H1 (cell line): Measurements from ENCODE around the gene PCSK9. TPM values are rescaled to one million over a fixed set of nuclear protein-coding genes. Genes with fewer than 3 reads are reported as not detected.

ENCODE experiments used
- CTCF ChIA-PET: fragments of 300-600 bp; sonication (Branson Sonifier 250); formaldehyde crosslinking; loops from one replicate; lab custom pipeline; 2021; ENCODE audit not compliant: partially characterized antibody; lab: Charles Lee
- POLR2A ChIA-PET: fragments of 300-600 bp; sonication (Branson Sonifier 250); formaldehyde crosslinking; loops from one replicate; lab custom pipeline; 2021; ENCODE audit warnings: inconsistent platforms; ENCODE audit not compliant: partially characterized antibody; lab: Charles Lee
- DNase-seq, 2 experiments: peaks; one replicate each; pipeline versions ENCODE4 v3.0.0 to v3.0.0-alpha.2; 2010 to 2022; ENCODE audit warnings: low spot score in 2 of 2, low read depth in 1 of 2, mixed read lengths in 1 of 2
- FAIRE-seq: peaks from 2 replicates; lab custom pipeline; 2011; peaks lifted over from hg19 to GRCh38; lab: Jason Lieb, UNC
- H2AFZ ChIP-seq: 2 replicates; pipeline ENCODE4 v1.8.1; 2012; ENCODE audit warnings: low read length, inconsistent platforms
- H2AK5ac ChIP-seq: 2 replicates; pipeline ENCODE4 v1.6.1; 2013; ENCODE audit warnings: low read depth, low read length
- H2BK120ac ChIP-seq: replicated peaks from 2 replicates; pipeline ENCODE3; 2013; ENCODE audit warnings: low read depth, low read length, inconsistent platforms
- H2BK12ac ChIP-seq: 2 replicates; pipeline ENCODE4 v1.6.1; 2013; ENCODE audit warnings: low read depth, low read length
- H2BK15ac ChIP-seq: 2 replicates; pipeline ENCODE4 v1.6.1; 2013; ENCODE audit warnings: low read length
- H2BK20ac ChIP-seq: 2 replicates; pipeline ENCODE4 v1.6.1; 2013; ENCODE audit warnings: low read length
- H2BK5ac ChIP-seq: 2 replicates; pipeline ENCODE4 v1.6.1; 2013; ENCODE audit warnings: low read depth, low read length
- H3K14ac ChIP-seq: 2 replicates; pipeline ENCODE4 v1.6.1; 2013; ENCODE audit warnings: inconsistent platforms; ENCODE audit not compliant: insufficient read length
- H3K18ac ChIP-seq: 2 replicates; pipeline ENCODE4 v1.6.1; 2013; ENCODE audit warnings: low read length; ENCODE audit errors: extremely low read depth
- H3K23ac ChIP-seq: 2 replicates; pipeline ENCODE4 v1.6.1; 2013; ENCODE audit warnings: inconsistent platforms; ENCODE audit not compliant: insufficient read length
- H3K23me2 ChIP-seq: 2 replicates; pipeline ENCODE4 v1.6.1; 2013; ENCODE audit warnings: low read depth, low read length
- H3K27ac ChIP-seq: 2 replicates; pipeline ENCODE4 v1.6.1; 2011; ENCODE audit warnings: low read depth, low read length, inconsistent platforms
- H3K27me3 ChIP-seq, 4 experiments: replicated peaks in 1 of 4; 1 replicate in 1 of 4; 2 replicates in 3 of 4; pipeline versions ENCODE4 v1.6.1 to v1.8.1; 2011 to 2013; ENCODE audit warnings: low read length in 3 of 4, mild to moderate bottlenecking in 3 of 4, inconsistent platforms in 2 of 4, mixed read lengths in 2 of 4, moderate library complexity in 1 of 4; ENCODE audit not compliant: control insufficient read depth in 3 of 4, insufficient read depth in 3 of 4; ENCODE audit errors: extremely low read depth in 1 of 4
- H3K36me3 ChIP-seq, 4 experiments: 2 replicates each; pipeline versions ENCODE4 v1.6.1 to v1.8.1; 2011 to 2013; ENCODE audit warnings: mild to moderate bottlenecking in 4 of 4, low read length in 3 of 4, moderate library complexity in 2 of 4, control low read depth in 1 of 4, inconsistent platforms in 1 of 4; ENCODE audit not compliant: insufficient read depth in 4 of 4, control insufficient read depth in 2 of 4
- H3K4ac ChIP-seq: replicated peaks from 2 replicates; pipeline ENCODE3; 2013; ENCODE audit warnings: low read length, low read depth, mixed read lengths, inconsistent platforms; ENCODE audit not compliant: insufficient read length
- H3K4me1 ChIP-seq, 4 experiments: replicated peaks in 1 of 4; 1 replicate in 1 of 4; 2 replicates in 3 of 4; pipeline versions ENCODE4 v1.6.1 to v1.8.1; 2011 to 2013; ENCODE audit warnings: low read length in 3 of 4, inconsistent platforms in 2 of 4, mixed read lengths in 1 of 4; ENCODE audit not compliant: insufficient read depth in 4 of 4, control insufficient read depth in 3 of 4
- H3K4me2 ChIP-seq, 2 experiments: 2 replicates each; pipeline versions ENCODE4 v1.6.1 to v1.8.1; 2011 to 2013; ENCODE audit warnings: low read depth in 2 of 2, low read length in 2 of 2, control low read depth in 1 of 2, inconsistent platforms in 1 of 2, mild to moderate bottlenecking in 1 of 2; ENCODE audit not compliant: insufficient read depth in 1 of 2
- H3K4me3 ChIP-seq, 4 experiments: fragments of 200-600, 300-600 bp in 1 of 4; sonication (generic), shearing (Covaris generic), sonication (Bioruptor Twin) in 1 of 4; 2 replicates each; pipeline versions ENCODE4 v1.5.1 to v1.8.1; 2011 to 2016; ENCODE audit warnings: low read length in 4 of 4, low read depth in 3 of 4, control low read depth in 2 of 4, inconsistent platforms in 2 of 4, mild to moderate bottlenecking in 2 of 4, mixed read lengths in 1 of 4, moderate library complexity in 1 of 4; ENCODE audit not compliant: insufficient read depth in 2 of 4; ENCODE audit errors: extremely low read depth in 1 of 4
- H3K56ac ChIP-seq: replicated peaks from 2 replicates; pipeline ENCODE3; 2013; ENCODE audit warnings: low read depth, mild to moderate bottlenecking, mixed read lengths, low read length, inconsistent platforms; ENCODE audit not compliant: insufficient read length
- H3K79me1 ChIP-seq: 2 replicates; pipeline ENCODE4 v1.6.1; 2013; ENCODE audit warnings: low read depth, low read length, control low read depth
- H3K79me2 ChIP-seq, 2 experiments: 2 replicates each; pipeline versions ENCODE4 v1.6.1 to v1.8.1; 2012 to 2013; ENCODE audit warnings: low read length in 2 of 2, mild to moderate bottlenecking in 2 of 2, inconsistent platforms in 1 of 2; ENCODE audit not compliant: insufficient read depth in 2 of 2, control insufficient read depth in 1 of 2
- H3K9ac ChIP-seq, 4 experiments: replicated peaks in 1 of 4; 1 replicate in 1 of 4; 2 replicates in 3 of 4; pipeline versions ENCODE4 v1.6.1 to v1.8.1; 2011 to 2013; ENCODE audit warnings: low read depth in 3 of 4, low read length in 3 of 4, control low read depth in 2 of 4, mild to moderate bottlenecking in 2 of 4, moderate library complexity in 2 of 4, inconsistent platforms in 1 of 4; ENCODE audit errors: extremely low read depth in 1 of 4
- H3K9me3 ChIP-seq, 2 experiments: 2 replicates each; pipeline versions ENCODE4 v1.6.1 to v1.8.1; 2012 to 2013; ENCODE audit warnings: mild to moderate bottlenecking in 2 of 2, moderate library complexity in 2 of 2, control low read depth in 1 of 2, inconsistent platforms in 1 of 2, low read depth in 1 of 2, low read length in 1 of 2, mixed read lengths in 1 of 2; ENCODE audit not compliant: insufficient read depth in 2 of 2
- H4K20me1 ChIP-seq, 2 experiments: replicated peaks in 1 of 2; 2 replicates each; pipeline versions ENCODE3 to v1.8.1; 2011 to 2013; ENCODE audit warnings: inconsistent platforms in 2 of 2, low read length in 2 of 2, mild to moderate bottlenecking in 1 of 2; ENCODE audit not compliant: insufficient read depth in 2 of 2, control insufficient read depth in 1 of 2
- H4K5ac ChIP-seq: 2 replicates; pipeline ENCODE4 v1.6.1; 2013; ENCODE audit warnings: low read length, low read depth, mixed read lengths, inconsistent platforms; ENCODE audit not compliant: insufficient read length
- H4K8ac ChIP-seq: 2 replicates; pipeline ENCODE4 v1.8.0; 2013; ENCODE audit warnings: mild to moderate bottlenecking, moderate library complexity, low read length, inconsistent platforms; ENCODE audit not compliant: insufficient read depth; ENCODE audit errors: extremely low read depth
- H4K91ac ChIP-seq: replicated peaks from 2 replicates; pipeline ENCODE3; 2013; ENCODE audit warnings: low read length, mixed read lengths, inconsistent platforms; ENCODE audit not compliant: insufficient read length
- POLR2A ChIP-seq, 2 experiments: IDR thresholded peaks; 1 replicate in 1 of 2; 2 replicates in 1 of 2; pipeline ENCODE4 v1.6.1; 2011; ENCODE audit warnings: low read depth in 2 of 2, low read length in 2 of 2, mild to moderate bottlenecking in 2 of 2; ENCODE audit errors: control extremely low read depth in 1 of 2
- POLR2AphosphoS5 ChIP-seq: IDR thresholded peaks from 2 replicates; pipeline ENCODE4 v1.6.1; 2011; ENCODE audit warnings: low read depth, low read length
- WGBS, 2 experiments: shearing (Covaris generic) in 1 of 2; methylation state at CpG; one replicate each; pipeline versions ENCODE4 v1.1.6 to v1.1.7; 2013 to 2015; ENCODE audit warnings: low lambda C conversion rate in 2 of 2, mixed read lengths in 2 of 2, inconsistent platforms in 1 of 2, low coverage in 1 of 2, missing lambda C conversion rate in 1 of 2; ENCODE audit not compliant: insufficient replicate concordance in 2 of 2, insufficient coverage in 1 of 2, insufficient read length in 1 of 2; ENCODE audit errors: extremely low coverage in 1 of 2, missing lambda C conversion rate in 1 of 2; 5-methylcytosine and 5-hydroxymethylcytosine counted together
- polyA plus RNA-seq, 7 experiments: library from polyadenylated mRNA; depleted of rRNA in 3 of 7; stranded (reverse) in 5 of 7; unstranded in 2 of 7; fragments of >200 nt in 5 of 7; fragments of 200-250 nt in 2 of 7; gene quantifications; 1 replicate in 5 of 7; 2 replicates in 1 of 7; 4 replicates in 1 of 7; pipeline versions ENCODE4 v1.2.1 to v1.2.3, GENCODE V29; 2011 to 2013; ENCODE audit warnings: missing spikeins in 2 of 7, mixed read lengths in 2 of 7
- total RNA-seq: library from RNA; stranded (reverse); fragmentation: NEBNext Ultra II Directional; extraction: Animal tissue kit (Norgen Biotek cat#: 25700); gene quantifications from 2 replicates; pipeline ENCODE4 v1.2.1, GENCODE V29; 2021

The PCSK9 gene
- total and polyA plus RNA-seq, 2 of the 8 experiments (the other 6 are each of a cell fraction or from before 2014, with no cell fraction given), result 22.3 to 32.3 TPM

DNA sequence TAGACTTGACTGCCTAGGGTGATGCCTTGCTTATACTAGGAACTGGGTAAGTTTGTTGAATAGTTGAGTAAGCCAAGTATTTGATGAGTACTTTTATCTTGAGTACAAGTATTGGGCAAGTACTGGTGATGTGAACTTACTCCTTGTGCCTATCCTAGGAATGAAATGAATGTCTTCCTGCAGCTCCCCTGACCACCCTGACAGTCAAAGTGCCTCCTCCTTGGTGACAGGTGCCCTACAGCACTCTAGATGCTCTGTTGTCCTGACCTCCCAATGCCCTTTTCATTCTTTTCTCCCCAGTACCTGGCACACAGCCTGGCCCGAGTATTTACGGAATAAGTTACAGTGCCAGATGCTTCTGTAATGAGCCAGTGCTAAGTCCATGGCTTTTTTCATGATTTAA is 25.5 kb downstream of the PCSK9 start:
- Histone ChIP-seq H3K14ac (no peak overlapping the region), H2BK15ac (no peak overlapping the region), H3K36me3 (peaks cover 0 to 16% (median 12%) of the 10 kb centered on the region in 4 experiments; a peak in 7 of 8 replicates), H2BK120ac (no peak overlapping the region), H3K79me2 (no peaks in the 10 kb centered on the region), H2BK5ac (no peak overlapping the region), H3K18ac (no peak overlapping the region), H2AK5ac (no peak overlapping the region), H2BK20ac (no peak overlapping the region), H4K20me1 (peaks cover 1 to 15% of the 10 kb centered on the region in 2 experiments), H3K4me3 (no peak overlapping the region), H3K9me3 (no peaks in the 10 kb centered on the region), H3K4me2 (no peak overlapping the region), H2BK12ac (no peak overlapping the region), H4K5ac (no peak overlapping the region), H3K4me1 (no peaks in the 10 kb centered on the region), H3K56ac (no peak overlapping the region), H4K8ac (peak overlapping the region; percentile 31; the same call in 1 of the 2 replicates), H3K4ac (no peak overlapping the region), H3K23ac (no peak overlapping the region), H3K27me3 (no peaks in the 10 kb centered on the region), H4K91ac (no peak overlapping the region), H2AFZ (no peak overlapping the region), H3K23me2 (no peaks in the 10 kb centered on the region), H3K27ac (no peak overlapping the region), H3K9ac (no peak overlapping the region), H3K79me1 (no peaks in the 10 kb centered on the region; the same call in 1 of the 2 replicates)
- POLR2A ChIA-PET, result no interaction called here
- no peak for FAIRE-seq
- CTCF ChIA-PET, result interaction anchor here (0.9 to 2.3 kb wide), 6 partner anchors 13 to 114 kb away, joined by 3 to 6 read pairs (median 4); no protein-coding TSS in a partner anchor
- DNase-seq, result no peak
- no peak for TF ChIP-seq POLR2AphosphoS5
- 0 out of 3 replicates have a peak, but pooled peaks of 1 of the 2 experiments have one; percentile 6 for TF ChIP-seq POLR2A (IDR thresholded peaks at IDR 0.05; ENCODE audit: control extremely low read depth in 1 of 2, low read depth in 2 of 2, low read length in 2 of 2)
- 93% methylated on average over 2 of the region's 2 CpGs; no CpG with 5 or more reads in 1 of the 2 experiments for WGBS, 2 experiments
